HG02981 (cell line): Measurements from ENCODE around the gene NINJ1.
A peak's percentile ranks its signal among the peaks of the same experiment; 100 is the strongest.
"Not testable (repeated sequence)": the region's sequence is repeated elsewhere in the genome, so short reads cannot be mapped to it uniquely, and the experiment has no call there.

Experiments used
- ATAC-seq: cut with Tn5 transposase; IDR thresholded peaks from one replicate; pipeline ENCODE4 v1.9.1; 2021; ENCODE audit warnings: mild to moderate bottlenecking, moderate library complexity; ENCODE audit not compliant: unreplicated experiment

Gene NINJ1

GRCh38 chr9:93120846-93121315 lies 13.2 kb downstream of the NINJ1 start:
- ATAC-seq = no peak

- peak; percentile 96 for ATAC-seq
These were observed 13.9 kb downstream of the NINJ1 start for GRCh38 chr9:93119953-93120845.

- no peak for ATAC-seq
These were observed 14.4 kb downstream of the NINJ1 start for GRCh38 chr9:93119703-93119952.

- ATAC-seq = no peak
These were observed 15.0 kb downstream of the NINJ1 start for GRCh38 chr9:93118863-93119702.

- ATAC-seq = no peak
These were observed 15.9 kb downstream of the NINJ1 start for GRCh38 chr9:93117924-93118862.

GRCh38 chr9:93117521-93117920 lies 16.5 kb downstream of the NINJ1 start:
- not testable (repeated sequence) for ATAC-seq

- ATAC-seq = no peak
These were observed 17.7 kb downstream of the NINJ1 start for GRCh38 chr9:93116072-93116961.

GRCh38 chr9:93115486-93116071 lies 18.5 kb downstream of the NINJ1 start:
- ATAC-seq = no peak

GRCh38 chr9:93114984-93115335 lies 19.1 kb downstream of the NINJ1 start:
- ATAC-seq = no peak

- no peak for ATAC-seq
These were observed 19.7 kb downstream of the NINJ1 start for GRCh38 chr9:93114169-93114983.

- ATAC-seq = no peak
These were observed 21.1 kb downstream of the NINJ1 start for GRCh38 chr9:93112864-93113389.

GRCh38 chr9:93112116-93112863 lies 21.8 kb downstream of the NINJ1 start:
- no peak for ATAC-seq

- ATAC-seq = no peak
These were observed 22.5 kb downstream of the NINJ1 start for GRCh38 chr9:93111371-93112115.

- no peak for ATAC-seq
These were observed 23.1 kb downstream of the NINJ1 start for GRCh38 chr9:93111001-93111370.

- ATAC-seq = no peak
These were observed 23.7 kb downstream of the NINJ1 start for GRCh38 chr9:93110311-93110855.

- ATAC-seq = no peak
These were observed 25.6 kb downstream of the NINJ1 start for GRCh38 chr9:93108291-93109041.
